Stimulated activated CD4-positive, alpha-beta T cell treated with anti-CD3 and anti-CD28 coated beads, TNF-alpha, amount 100 ng/mL, for 4 hours (primary cell): ENCODE data around the gene MITF.

Experiments used
- DNase-seq, 3 experiments: peaks; one replicate each; pipeline ENCODE4 v3.0.0-alpha.2; 2020; ENCODE audit warnings: low read depth in 3 of 3

The MITF gene

DNA sequence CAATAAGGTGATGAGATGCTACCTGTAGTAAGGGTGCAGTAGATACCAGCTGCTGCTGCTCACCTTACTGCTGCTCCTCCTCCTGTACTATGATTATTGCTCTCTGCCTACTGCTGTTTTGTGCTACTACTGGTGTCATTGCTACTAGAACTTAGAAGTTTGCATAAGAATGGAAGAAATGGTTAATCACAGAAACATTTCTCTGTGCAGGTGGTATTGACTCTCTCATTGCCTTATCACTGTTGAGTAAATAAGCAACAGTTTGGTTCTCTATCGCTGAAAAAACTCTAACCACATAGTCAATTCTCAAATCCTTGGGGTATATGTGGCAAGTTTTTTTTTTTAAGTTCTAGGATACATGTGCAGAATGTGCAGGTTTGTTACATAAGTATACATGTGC lies 16.5 kb downstream of the MITF start:
- DNase-seq, result no peak

DNA sequence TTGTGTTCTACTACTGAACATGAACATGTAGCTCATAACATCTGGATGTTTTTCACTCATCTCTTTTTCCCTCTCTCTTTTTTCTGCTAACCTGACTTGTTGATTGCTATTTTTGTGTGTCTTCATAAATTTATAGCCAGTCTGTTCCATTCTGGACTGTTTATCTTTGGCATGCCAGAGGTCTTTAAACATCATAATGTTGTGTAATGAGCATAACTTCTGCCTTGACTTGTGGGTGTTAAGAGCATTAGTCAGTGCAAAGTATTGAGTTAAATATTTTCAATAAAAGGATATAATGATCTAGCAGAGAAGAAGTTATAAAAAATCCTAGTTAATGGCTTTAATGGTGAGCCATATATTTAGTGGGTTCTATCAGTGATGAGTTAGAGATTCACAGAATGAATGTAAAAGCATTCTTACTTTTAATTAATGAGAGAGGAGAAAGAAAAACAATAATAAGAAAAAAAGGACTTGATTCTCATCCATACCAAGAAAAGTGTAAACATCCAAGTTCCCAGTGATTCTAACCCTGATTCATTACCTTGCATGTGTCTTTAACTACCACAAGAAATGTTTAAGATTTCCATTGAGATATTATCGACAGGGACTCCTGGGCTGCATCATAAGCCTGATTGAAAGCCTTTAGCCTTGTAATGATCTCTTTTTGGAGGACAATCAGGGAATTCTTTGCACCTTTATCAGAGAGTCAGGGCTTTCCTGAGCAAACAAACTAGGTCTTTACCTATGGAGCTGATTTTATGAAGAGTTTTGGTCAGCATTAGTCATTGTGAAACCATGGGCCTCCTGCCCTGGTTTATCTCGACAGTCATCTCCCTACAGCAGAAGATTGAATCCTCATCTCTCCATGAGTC lies 22.9 kb downstream of the MITF start:
- no peak for DNase-seq

DNA sequence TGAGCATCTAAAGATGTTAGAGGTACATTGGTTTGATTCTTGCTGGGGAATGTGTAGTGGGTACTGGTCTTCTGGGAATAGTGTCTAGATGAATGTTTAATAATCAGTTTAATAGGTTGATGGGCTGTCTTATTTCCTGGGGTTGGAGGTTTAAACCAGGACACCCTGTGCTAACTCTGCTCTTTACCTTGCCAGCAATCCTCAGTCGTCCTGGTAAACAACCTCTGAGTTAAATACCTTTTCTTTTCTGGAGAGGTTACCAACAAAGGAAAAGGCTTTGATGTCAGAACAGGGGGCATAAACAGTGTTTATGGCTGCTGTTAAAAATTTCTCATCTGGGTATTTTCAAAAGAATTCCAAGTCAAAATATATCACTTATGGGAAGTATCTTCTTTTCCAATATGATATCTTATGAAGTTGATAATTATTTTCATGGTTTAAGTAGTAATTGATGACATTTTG lies 23.5 kb downstream of the MITF start:
- DNase-seq, result no peak

DNA sequence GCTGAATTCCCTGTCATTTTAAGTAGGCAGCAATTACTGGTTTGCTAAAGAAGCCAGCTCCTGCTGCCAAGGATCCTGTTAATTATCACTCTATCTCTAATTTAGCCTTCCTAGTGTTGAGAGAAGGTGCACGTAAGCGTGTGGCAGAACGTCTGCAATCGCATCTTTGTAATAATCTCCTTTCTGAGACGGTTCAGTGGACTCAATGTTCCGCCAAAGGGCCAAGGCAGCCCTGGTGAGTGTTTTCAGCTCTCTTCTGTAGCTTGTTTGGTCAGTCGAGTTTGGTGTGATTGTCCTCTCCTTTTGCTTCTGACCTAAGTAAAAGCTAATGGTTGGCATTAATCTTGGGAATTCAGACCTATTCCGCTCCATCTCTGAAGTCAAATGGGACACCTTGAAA lies 24.2 kb downstream of the MITF start:
- no peak for DNase-seq

DNA sequence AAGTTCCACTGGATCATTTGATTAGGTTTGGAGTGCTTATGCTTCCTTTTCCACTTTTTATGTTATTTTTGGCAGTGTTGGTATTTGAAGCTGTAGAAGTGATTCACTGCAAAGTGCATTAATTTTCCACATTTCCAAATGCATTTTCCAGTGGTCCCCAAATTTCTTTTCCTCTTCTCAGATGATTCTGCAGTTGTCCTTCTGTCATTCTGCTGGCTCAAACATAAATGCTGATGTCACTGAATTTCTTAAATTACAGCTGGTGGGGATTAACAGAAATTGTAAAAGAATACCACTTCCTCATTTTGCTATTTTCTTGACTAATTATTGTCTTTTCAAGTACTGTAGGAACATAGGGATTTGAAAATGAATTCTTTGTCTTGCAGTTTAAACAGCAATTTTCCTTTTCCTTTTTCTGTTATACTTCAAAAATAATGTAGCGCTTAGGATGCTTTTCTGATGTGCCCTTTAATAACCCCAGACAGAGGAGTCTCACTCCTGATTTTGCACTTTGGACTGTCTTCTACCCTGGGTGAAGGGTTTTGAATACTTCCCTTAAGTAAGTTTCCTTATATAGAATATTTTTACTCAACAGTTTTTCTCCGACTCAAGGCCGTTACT lies 25.0 kb downstream of the MITF start:
- DNase-seq, result no peak

DNA sequence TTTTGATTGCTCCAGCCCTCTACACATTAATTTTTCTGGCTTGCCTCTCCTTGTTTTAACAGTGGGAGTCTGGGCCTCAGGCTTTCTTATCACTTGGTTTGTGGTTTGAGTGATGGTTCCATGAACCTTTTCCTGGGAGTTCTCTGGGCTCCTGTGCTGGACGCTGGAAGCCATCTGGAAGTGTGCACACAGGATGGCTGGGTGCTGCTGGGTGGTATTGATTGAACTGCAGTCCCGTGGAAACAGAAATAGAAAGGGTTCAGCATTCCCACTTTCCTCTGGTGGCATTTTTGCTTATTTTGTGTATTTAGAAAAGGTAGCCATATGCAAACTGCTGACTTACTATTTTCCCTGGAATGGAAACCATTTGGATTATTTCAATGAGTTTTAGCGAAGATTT lies 25.6 kb downstream of the MITF start:
- DNase-seq, result no peak

DNA sequence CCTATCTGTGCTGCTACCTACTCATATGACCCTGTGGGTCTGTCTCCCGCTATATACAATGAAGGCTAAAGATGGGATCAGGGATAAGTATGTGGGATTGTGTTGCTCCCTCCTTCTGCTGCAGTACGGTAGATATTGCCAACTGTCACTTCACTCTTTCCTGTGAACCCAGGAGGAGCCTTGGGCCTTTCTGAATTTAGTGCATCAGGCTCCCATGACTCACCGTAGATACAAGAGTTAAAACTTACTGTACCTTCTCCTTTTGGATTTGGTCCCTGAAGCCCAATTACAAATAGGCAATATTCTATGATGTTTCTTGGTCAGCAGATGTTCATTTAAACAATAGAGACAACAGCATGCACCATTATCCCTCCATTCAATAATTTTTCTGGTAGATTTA lies 27.4 kb downstream of the MITF start:
- no peak for DNase-seq

DNA sequence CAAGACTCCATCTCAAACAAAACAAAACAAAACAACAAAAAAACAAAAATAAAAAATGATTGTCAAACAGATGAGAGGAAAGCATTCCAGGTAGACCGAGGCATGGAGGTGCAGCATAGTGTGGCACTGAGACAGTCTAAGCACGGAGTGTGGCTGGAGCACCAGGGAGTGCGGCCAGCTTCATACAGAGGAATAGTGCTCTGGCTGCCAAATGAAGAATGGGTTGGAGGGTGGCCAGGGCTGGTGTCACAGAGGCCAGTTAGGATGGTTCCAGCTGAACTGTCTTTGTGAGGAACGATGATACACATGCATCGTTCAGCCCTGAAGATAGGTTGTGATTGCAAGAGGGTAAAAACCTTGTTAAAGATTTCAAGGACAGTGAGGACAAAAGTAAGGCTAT lies 28.3 kb downstream of the MITF start:
- DNase-seq, result no peak

DNA sequence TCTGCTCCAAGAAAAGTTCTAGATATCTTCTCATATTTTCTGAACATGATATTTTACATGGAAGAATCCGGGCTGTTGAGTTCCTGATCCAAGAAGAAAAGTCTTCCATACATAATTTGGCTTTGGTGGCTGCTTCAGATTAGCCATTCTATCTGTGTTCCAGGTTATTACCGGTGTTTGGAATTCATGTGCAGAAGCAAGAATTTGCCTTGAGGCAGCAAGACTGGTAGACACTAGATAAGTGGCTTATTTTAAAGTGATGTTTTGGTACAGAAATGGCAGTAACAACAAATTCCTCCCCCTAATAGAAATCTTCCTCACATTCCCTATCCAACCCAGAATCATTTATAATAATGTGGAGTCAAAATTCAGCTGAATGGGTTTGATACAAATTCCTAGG lies 29.2 kb downstream of the MITF start:
- no peak for DNase-seq

DNA sequence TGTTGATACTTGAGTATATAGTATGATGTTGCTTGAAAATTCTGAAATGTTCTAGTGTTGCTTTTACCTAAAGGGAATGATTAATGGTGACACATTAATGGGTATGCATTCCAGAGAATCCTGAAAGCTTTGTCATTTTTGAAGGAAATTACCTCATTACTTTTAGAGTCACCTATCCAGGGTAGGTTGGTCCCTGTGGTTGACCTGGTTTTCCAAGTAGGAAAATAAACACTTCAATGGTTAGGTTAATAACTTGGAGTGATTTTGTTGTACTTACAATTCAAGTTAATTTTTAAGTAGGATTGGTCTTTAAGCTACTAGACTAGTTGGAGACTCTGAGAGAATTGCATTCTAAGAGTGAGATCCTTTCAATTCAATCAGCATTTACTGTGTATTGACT lies 31.0 kb downstream of the MITF start:
- no peak for DNase-seq

DNA sequence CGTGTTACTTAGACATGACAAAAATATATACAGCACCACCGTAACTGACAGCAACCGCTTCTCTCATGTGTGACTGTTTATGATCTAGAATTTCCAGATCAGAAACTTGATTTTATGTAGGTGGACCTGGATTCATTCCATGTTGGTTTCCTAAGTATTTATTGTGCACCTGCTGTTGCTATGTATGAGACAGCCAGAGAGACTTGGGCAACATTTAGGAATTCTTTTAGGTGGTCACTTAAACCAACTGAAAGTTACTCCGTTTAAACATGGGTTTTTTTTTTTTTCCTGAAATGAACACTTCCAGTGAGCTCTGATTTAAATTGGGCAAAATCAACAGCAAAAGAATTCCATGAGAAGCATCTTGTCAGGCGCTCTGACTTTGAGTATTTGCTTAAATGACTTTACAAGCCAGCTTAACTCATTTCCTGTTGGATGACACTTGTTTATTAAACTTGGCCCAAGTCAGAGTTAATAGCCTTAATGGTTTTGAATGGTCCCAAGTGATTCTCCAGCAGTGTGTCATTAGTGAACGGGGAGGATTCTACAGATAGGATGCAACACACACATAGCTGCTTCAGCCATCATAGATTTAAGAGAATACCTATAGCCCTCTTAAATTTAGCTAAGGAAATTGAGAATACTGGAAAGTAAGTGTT lies 31.8 kb downstream of the MITF start:
- DNase-seq, result no peak

DNA sequence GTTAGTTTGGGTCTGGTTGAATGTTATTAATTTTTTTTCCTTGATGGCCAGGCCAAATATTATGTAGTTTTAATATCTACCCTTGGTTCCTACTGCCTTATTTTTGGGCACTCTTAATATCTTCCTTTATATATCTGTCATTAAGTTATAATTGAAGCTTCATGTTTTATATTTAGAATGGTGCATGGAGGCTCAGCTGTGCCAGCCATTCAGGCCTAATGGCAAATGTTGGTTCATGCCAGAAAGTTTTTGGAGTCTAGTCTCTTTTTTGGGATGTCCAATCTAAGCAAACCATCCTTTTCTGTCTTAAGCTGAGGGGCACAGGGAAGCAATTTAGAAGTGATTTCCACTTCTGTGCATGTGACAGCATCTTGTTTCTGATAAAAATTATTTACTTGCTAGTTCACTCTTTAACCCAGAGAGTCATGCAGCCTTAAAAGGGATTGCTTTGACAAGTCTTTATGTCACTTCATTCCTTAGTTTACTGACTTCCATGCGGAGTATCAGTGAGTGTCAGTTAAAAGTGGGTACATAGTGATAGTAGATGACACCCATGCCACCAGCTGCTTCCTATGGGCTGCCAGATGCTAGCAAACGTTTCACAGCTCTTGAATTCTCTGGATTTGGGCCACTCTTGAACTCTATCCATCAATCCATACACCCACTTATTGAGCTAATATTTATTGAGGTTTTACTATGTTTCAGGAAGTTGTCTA lies 33.0 kb downstream of the MITF start:
- no peak for DNase-seq

DNA sequence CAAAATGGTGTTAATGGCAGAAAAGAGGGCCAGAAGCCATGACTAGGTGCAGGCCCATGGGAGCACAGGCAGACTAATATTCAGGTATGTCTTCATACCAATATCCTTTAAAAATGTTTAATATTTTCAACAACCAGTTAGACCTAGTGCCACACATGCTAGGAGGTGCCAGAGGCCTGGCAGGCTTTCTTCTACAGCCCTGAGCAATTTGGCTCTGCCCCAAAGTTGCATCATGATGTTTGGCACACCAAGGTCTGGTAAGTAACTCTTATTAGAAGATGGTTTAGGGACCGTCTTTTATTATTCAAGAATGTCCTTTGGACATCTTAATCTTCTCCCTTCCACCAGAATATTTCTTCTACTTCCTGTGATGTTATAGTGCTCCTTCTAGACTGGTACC lies 34.8 kb downstream of the MITF start:
- DNase-seq, result no peak

DNA sequence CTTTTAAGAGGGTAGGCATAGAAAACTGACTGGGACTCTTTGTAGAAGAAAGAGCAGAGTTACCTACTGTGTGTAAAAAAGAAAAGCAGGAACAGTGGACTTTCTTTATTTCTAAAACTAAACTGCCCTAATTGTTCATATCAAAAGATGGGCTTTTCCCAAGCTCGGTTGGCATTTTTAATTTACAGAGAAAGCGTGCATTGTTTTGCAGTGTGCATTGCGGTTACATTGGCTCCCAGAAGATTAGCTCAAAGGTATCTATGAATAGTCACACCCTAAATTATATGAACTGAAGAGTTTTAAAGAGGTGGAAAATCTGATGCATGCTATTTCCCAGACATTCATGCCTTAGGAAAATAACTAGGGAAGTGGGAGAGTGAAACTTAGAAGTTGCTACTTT lies 36.5 kb downstream of the MITF start:
- no peak for DNase-seq

DNA sequence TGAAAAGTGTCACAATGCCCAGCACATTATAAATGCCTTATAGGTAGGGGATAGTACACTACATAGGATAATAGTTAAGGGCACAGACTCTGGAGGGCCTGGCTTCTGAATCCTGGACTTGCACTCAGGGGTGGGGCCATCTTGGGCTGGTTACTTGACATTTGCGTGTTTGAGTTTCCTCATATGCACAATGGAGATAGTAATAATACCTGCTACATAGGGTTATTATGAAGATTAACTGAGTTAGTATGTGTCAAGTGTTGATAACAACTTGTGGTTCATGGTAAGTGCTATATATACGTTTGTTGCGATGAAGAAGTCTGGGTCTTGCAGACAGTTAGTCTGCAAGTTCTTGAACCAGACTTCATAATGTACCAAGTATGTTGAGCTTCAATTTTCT lies 37.0 kb downstream of the MITF start:
- no peak for DNase-seq

DNA sequence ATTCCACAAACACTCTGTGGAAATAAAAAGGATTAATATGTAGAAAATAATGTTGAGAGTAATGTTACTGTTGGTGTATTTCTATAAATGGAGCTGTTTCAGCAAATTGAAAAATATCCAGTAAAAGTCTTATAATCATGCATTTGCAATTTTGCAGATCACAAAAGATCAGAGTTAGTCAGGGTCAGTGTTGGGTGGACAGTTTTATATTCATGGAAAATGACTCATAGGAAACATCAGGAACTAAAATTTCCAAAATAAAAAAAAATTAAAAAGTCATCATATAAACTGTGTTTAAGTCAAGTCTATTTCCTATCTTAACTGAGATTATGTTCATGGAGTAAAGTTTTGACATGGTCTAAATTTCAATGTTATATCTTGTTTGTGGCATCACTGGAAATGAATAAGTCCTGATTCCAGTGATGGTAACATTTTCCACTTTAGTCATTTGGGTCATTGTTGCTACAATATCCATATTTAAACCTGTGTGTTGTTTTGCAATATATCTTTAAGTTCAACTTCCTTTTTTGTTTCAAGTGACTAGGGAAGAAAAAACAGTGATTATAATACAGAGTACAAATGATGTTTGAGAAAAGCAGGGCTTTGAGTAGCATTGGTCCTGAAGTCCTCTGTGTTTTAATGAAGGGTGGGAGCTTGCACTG lies 37.8 kb downstream of the MITF start:
- DNase-seq, result no peak

DNA sequence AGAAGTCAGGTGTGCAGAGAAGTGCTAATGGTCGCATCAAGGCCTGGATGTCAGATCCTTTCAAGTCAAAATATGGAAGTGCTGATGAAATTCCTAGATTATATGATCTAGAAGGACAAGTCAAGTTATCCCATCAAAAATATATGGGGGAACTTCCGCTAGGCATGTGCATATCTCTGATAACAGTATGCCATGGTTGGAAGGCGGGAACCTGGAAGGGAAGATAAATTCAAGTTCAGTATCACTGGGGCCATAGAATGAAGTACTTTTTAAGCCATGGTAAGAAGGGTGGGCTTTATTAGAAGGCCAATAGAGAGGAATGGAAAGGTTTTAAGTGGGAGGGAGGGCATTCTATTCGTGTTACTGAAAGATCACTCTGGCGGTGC lies 38.3 kb downstream of the MITF start:
- no peak for DNase-seq

DNA sequence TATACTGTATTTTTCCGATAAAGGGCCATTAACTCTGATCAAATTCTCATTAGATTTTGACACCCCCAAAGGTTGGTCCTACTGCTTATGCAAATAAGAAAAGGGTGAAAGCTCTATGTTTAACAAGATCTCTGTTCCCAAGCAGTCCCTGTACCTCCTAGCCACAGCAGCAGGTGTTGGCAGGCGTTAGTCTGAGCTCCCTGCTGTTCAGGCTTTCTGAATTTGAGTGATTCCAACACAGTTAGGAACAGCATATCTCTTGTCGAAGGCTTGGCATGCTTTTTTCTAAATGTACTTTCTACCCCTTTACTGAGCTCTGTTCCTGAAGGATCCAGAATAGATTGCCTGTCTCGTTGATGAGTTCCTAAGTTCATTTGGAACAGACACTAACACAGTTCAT lies 42.3 kb downstream of the MITF start:
- DNase-seq, result no peak

DNA sequence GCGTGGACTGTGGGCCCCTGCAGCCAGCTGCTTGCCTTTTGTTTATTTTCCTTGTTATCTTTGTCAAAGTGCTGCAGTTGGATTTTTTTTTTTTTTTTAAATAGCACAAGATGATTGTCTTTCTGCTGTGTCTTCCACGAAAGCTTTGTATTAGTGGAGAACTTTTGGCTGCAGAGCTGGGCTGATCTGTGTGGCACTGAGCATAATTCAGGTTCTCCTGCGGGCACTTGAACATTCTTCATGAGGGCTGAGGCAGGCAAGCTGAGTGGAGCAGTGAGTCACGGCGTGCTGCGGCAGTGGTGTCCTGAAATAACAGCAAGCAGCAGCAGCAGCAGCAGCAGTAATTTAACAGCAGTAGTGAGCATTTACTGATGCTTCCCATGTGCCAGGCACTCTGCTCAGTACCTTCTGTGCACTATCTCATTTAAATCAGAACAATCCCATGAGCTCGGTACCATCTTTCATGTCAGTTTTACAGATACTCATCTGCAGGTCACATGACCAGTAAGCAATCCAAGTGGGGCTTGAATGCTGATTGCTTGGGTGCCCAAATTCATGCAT lies 45.8 kb downstream of the MITF start:
- DNase-seq, result no peak

DNA sequence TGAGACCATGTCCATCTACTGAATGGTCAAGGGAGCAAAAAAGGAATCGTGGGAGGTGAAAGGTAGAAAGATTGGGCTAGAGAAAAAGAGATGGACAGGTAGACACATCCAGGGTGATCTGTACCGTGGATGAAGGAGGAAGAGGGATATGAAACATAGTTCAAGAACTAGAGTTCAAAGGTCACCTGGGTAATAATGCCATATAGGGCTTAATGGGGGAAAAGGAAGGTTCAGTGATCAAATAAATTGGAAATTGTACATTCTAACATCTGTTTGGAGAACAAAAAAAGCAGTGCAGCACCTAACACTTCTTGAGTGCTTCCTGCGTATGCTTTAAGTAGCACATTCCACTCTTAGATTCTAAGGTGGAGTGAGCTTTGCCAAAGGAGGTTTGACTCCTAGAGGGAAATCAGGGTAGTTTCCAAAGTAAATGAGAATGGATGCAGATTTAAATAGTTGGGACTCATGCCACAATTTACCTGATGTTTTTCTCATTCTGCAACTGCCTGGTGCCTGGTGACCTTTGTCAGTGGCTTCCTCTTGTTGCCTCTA lies 46.6 kb downstream of the MITF start:
- no peak for DNase-seq

DNA sequence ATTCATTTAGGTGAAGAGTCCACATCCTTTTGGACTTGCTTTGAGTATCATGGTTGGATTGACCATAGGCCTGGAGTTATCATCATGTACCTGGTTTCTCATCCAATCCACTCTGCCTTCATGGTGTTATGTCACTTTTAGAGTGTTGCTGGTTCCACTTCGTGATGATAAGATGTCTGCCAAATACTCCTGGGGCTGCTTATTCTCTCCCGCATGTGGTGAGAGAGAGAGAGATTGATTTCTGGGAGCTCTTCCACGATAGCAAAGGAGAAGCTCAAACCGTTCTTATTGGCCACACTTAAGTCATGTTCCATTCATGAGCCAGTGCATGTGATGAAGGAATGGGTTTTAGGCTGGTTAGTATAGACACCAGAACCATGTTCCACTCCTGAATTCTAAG lies 47.6 kb downstream of the MITF start:
- no peak for DNase-seq
